ENCODE data around the gene ONECUT2.

GRCh38 chr18:57440331-57441070, 5.3 kb downstream of the ONECUT2 start:
- TF ChIP-seq CTCF (IDR thresholded peaks at IDR 0.05 in 2 of 3, conservative IDR thresholded peaks at IDR 0.05 in 1 of 3; ENCODE audit: borderline replicate concordance in 1 of 3, insufficient read depth in 1 of 3, low read depth in 2 of 3, low read length in 2 of 3) = no peak
- TF ChIP-seq POLR2A (IDR thresholded peaks at IDR 0.05; ENCODE audit: borderline replicate concordance, extremely low read depth, insufficient read depth, insufficient read length) = no peak
- TF ChIP-seq POLR2AphosphoS5 (IDR thresholded peaks at IDR 0.05; ENCODE audit: low read depth, low read length) = no peak
- no peak for TF ChIP-seq FOSL1 (IDR thresholded peaks at IDR 0.05; ENCODE audit: low read depth)
- no peak for TF ChIP-seq MAX (IDR thresholded peaks at IDR 0.05)
- no peak for TF ChIP-seq REST (IDR thresholded peaks at IDR 0.05; ENCODE audit: low read depth)
- no peak for TF ChIP-seq EZH2 (IDR thresholded peaks at IDR 0.05)
- no peak for TF ChIP-seq SIN3A (IDR thresholded peaks at IDR 0.05; ENCODE audit: low read depth)
- TF ChIP-seq EZH2phosphoT487 (IDR thresholded peaks at IDR 0.05; ENCODE audit: borderline replicate concordance) = no peak
- TF ChIP-seq ELF1 (IDR thresholded peaks at IDR 0.05; ENCODE audit: borderline replicate concordance, low read depth) = no peak
- TF ChIP-seq SRF (IDR thresholded peaks at IDR 0.05; ENCODE audit: low read depth) = no peak

Data from HCT116 (cell line).